Measurements from ENCODE around the gene TFEB. TPM values are rescaled to one million over a fixed set of nuclear protein-coding genes. Genes with fewer than 3 reads are reported as not detected.

TFEB gene
- total and polyA plus RNA-seq, 2 donors from 2014 or later, result 50.7 to 51.0 TPM

- DNase-seq (peak in 1 of 5 donors; percentile 22), FAIRE-seq (no peak)
- intact Hi-C loops (cut with DNase I), result no loop called here
Observed at GRCh38 chr6:41757271-41757670, 21.9 kb upstream of the TFEB start.

GRCh38 chr6:41756354-41756753 is 20.9 kb upstream of the TFEB start:
- no peaks in the 10 kb centered on the region for H3K4me1 ChIP-seq (ENCODE audit: control insufficient read depth in 2 of 3, insufficient read depth in 2 of 3, low read depth in 1 of 3, low read length in 3 of 3)
- H3K27me3 ChIP-seq (ENCODE audit: control insufficient read depth, insufficient read depth, low read length), result no peaks in the 10 kb centered on the region
- H3K9ac ChIP-seq (ENCODE audit: low read length in 3 of 3), result no peak overlapping the region
- intact Hi-C loops (cut with DNase I), result no loop called here
- TF ChIP-seq CTCF (IDR thresholded peaks at IDR 0.05; ENCODE audit: borderline replicate concordance, extremely low read depth, insufficient read depth), result no peak
- H3K27ac ChIP-seq (ENCODE audit: low read depth in 2 of 2, low read length in 2 of 2), result no peak overlapping the region
- FAIRE-seq (no peak), DNase-seq (peak in 1 of 5 donors; percentile 67)
- no peaks in the 10 kb centered on the region for H3K9me3 ChIP-seq (ENCODE audit: control insufficient read depth in 2 of 3, insufficient read depth in 1 of 3, low read length in 3 of 3)
- H3K36me3 ChIP-seq (ENCODE audit: control insufficient read depth in 2 of 3, insufficient read depth in 3 of 3, low read length in 3 of 3), result no peaks in the 10 kb centered on the region
- H3K4me3 ChIP-seq (ENCODE audit: low read length in 3 of 3), result no peak overlapping the region

More at GRCh38 chr6:41757271-41757670, 21.9 kb upstream of the TFEB start:
- H3K36me3 ChIP-seq (ENCODE audit: control insufficient read depth in 2 of 3, insufficient read depth in 3 of 3, low read length in 3 of 3), result no peaks in the 10 kb centered on the region
- H3K9me3 ChIP-seq (ENCODE audit: control insufficient read depth in 2 of 3, insufficient read depth in 1 of 3, low read length in 3 of 3), result no peaks in the 10 kb centered on the region
- H3K4me1 ChIP-seq (ENCODE audit: control insufficient read depth in 2 of 3, insufficient read depth in 2 of 3, low read depth in 1 of 3, low read length in 3 of 3), result no peaks in the 10 kb centered on the region
- no peak overlapping the region for H3K9ac ChIP-seq (ENCODE audit: low read length in 3 of 3)
- TF ChIP-seq CTCF (IDR thresholded peaks at IDR 0.05; ENCODE audit: borderline replicate concordance, extremely low read depth, insufficient read depth), result no peak
- H3K27ac ChIP-seq (ENCODE audit: low read depth in 2 of 2, low read length in 2 of 2), result no peak overlapping the region
- no peak overlapping the region for H3K4me3 ChIP-seq (ENCODE audit: low read length in 3 of 3)
- H3K27me3 ChIP-seq (ENCODE audit: control insufficient read depth, insufficient read depth, low read length), result no peaks in the 10 kb centered on the region

- DNase-seq (peak in 1 of 5 donors; percentile 10), FAIRE-seq (no peak)
- no peaks in the 10 kb centered on the region for H3K9me3 ChIP-seq (ENCODE audit: control insufficient read depth in 2 of 3, insufficient read depth in 1 of 3, low read length in 3 of 3)
- no peak overlapping the region for H3K27ac ChIP-seq (ENCODE audit: low read depth in 2 of 2, low read length in 2 of 2)
- no peak for TF ChIP-seq CTCF (IDR thresholded peaks at IDR 0.05; ENCODE audit: borderline replicate concordance, extremely low read depth, insufficient read depth)
- H3K4me1 ChIP-seq (ENCODE audit: control insufficient read depth in 2 of 3, insufficient read depth in 2 of 3, low read depth in 1 of 3, low read length in 3 of 3), result no peaks in the 10 kb centered on the region
- no peak overlapping the region for H3K9ac ChIP-seq (ENCODE audit: low read length in 3 of 3)
- no peak overlapping the region for H3K4me3 ChIP-seq (ENCODE audit: low read length in 3 of 3)
- intact Hi-C loops (cut with DNase I), result no loop called here
- no peaks in the 10 kb centered on the region for H3K36me3 ChIP-seq (ENCODE audit: control insufficient read depth in 2 of 3, insufficient read depth in 3 of 3, low read length in 3 of 3)
- H3K27me3 ChIP-seq (ENCODE audit: control insufficient read depth, insufficient read depth, low read length), result no peaks in the 10 kb centered on the region
Observed at GRCh38 chr6:41755895-41756294, 20.5 kb upstream of the TFEB start.

- no peak for FAIRE-seq
Observed at GRCh38 chr6:41750374-41750773, 15.0 kb upstream of the TFEB start.

More at GRCh38 chr6:41750374-41750773, 15.0 kb upstream of the TFEB start:
- Histone ChIP-seq H3K4me1 (ENCODE audit: control insufficient read depth in 2 of 3, insufficient read depth in 2 of 3, low read depth in 1 of 3, low read length in 3 of 3) (no peaks in the 10 kb centered on the region), H3K4me3 (ENCODE audit: low read length in 3 of 3) (no peak overlapping the region), H3K9ac (ENCODE audit: low read length in 3 of 3) (no peak overlapping the region), H3K27me3 (ENCODE audit: control insufficient read depth, insufficient read depth, low read length) (no peaks in the 10 kb centered on the region), H3K9me3 (ENCODE audit: control insufficient read depth in 2 of 3, insufficient read depth in 1 of 3, low read length in 3 of 3) (no peaks in the 10 kb centered on the region), H3K27ac (ENCODE audit: low read depth in 2 of 2, low read length in 2 of 2) (no peak overlapping the region), H3K36me3 (ENCODE audit: control insufficient read depth in 2 of 3, insufficient read depth in 3 of 3, low read length in 3 of 3) (no peaks in the 10 kb centered on the region)
- TF ChIP-seq CTCF (IDR thresholded peaks at IDR 0.05; ENCODE audit: borderline replicate concordance, extremely low read depth, insufficient read depth), result no peak
- intact Hi-C loops (cut with DNase I), result no loop called here
- DNase-seq, result no peak
